ENCODE measurements around the gene KREMEN1. TPM values are rescaled to one million over a fixed set of nuclear protein-coding genes. Genes with fewer than 3 reads are reported as not detected.

The KREMEN1 gene
- total and polyA plus RNA-seq, 9 of the 15 experiments (the other 6 are each of a cell fraction or from before 2014, with no cell fraction given): 0.69 to 11.5 (median 4.3) TPM

DNA sequence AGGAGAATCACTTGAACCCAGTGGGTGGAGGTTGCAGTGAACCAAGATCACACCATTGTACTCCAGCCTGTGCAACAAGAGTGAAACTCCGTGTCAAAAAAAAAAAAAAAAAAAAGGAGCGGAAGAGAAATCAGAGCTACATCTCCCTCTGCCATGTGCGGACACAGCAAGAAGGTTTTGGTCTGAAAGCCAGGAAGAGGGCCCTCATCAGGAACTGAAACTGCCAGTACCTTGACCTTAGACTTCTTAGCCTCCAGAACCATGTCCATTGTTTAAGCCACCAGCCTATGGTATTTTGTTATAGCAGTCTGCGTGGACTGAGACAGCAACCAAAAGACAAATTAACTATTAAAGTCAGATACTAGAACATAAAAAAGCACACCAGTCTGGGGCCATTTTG, 41.6 kb downstream of the KREMEN1 start (continued):
- TF ChIP-seq, protein P1, sequence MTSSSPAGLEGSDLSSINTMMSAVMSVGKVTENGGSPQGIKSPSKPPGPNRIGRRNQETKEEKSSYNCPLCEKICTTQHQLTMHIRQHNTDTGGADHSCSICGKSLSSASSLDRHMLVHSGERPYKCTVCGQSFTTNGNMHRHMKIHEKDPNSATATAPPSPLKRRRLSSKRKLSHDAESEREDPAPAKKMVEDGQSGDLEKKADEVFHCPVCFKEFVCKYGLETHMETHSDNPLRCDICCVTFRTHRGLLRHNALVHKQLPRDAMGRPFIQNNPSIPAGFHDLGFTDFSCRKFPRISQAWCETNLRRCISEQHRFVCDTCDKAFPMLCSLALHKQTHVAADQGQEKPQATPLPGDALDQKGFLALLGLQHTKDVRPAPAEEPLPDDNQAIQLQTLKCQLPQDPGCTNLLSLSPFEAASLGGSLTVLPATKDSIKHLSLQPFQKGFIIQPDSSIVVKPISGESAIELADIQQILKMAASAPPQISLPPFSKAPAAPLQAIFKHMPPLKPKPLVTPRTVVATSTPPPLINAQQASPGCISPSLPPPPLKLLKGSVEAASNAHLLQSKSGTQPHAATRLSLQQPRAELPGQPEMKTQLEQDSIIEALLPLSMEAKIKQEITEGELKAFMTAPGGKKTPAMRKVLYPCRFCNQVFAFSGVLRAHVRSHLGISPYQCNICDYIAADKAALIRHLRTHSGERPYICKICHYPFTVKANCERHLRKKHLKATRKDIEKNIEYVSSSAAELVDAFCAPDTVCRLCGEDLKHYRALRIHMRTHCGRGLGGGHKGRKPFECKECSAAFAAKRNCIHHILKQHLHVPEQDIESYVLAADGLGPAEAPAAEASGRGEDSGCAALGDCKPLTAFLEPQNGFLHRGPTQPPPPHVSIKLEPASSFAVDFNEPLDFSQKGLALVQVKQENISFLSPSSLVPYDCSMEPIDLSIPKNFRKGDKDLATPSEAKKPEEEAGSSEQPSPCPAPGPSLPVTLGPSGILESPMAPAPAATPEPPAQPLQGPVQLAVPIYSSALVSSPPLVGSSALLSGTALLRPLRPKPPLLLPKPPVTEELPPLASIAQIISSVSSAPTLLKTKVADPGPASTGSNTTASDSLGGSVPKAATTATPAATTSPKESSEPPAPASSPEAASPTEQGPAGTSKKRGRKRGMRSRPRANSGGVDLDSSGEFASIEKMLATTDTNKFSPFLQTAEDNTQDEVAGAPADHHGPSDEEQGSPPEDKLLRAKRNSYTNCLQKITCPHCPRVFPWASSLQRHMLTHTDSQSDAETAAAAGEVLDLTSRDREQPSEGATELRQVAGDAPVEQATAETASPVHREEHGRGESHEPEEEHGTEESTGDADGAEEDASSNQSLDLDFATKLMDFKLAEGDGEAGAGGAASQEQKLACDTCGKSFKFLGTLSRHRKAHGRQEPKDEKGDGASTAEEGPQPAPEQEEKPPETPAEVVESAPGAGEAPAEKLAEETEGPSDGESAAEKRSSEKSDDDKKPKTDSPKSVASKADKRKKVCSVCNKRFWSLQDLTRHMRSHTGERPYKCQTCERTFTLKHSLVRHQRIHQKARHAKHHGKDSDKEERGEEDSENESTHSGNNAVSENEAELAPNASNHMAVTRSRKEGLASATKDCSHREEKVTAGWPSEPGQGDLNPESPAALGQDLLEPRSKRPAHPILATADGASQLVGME (CRISPR knock-in tag; IDR thresholded peaks at IDR 0.05): no peak

DNA sequence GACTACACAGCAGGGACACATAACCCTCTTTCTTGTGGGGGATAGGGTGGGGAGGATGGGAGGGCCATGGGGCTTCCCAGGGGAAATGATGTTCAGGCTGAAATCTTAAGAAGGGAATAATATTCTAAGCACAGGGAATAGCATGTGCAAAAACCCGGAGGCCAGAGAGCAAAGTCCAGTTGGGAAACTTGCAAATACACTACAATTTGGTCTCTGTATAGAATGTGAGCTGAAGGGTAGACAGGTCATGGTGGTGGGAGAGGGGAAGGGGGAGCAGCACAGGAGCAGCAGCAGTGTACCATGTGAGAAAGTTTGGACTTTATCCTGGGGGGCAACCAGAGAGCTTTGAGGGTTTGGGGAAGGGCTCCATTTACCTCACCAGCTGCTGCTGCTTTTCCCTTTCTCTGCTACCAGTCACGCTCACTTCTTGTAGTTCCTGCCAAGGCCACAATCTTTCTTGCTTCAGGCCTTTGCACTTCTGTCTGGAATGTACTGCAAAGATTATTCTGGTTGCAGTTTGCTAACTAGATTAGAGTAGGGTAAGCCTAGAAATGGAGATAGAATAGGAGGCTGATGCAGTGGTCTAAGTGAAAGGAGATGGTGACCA, 43.0 kb downstream of the KREMEN1 start:
- H3K9me1 ChIP-seq (ENCODE audit: control insufficient read depth, insufficient read depth, low read length): no peaks in the 10 kb centered on the region
- no peaks in the 10 kb centered on the region for H3K4me1 ChIP-seq (replicated peaks in 1 of 2; ENCODE audit: control insufficient read depth in 2 of 2, insufficient read depth in 2 of 2, low read length in 2 of 2)
- no peak overlapping the region for H3K4me2 ChIP-seq (ENCODE audit: insufficient read depth, low read length)
- no peaks in the 10 kb centered on the region for H3K27me3 ChIP-seq (ENCODE audit: control insufficient read depth in 2 of 2, insufficient read depth in 2 of 2, low read length in 2 of 2)
- no peaks in the 10 kb centered on the region for H4K20me1 ChIP-seq (replicated peaks; ENCODE audit: control insufficient read depth, insufficient read depth, low read length)
- FAIRE-seq: no peak
- in situ Hi-C loops (cut with MboI) (no loop called here), intact Hi-C loops (cut with micrococcal nuclease) (no loop called here)
- WGBS (ENCODE audit: insufficient coverage, low coverage, missing lambda C conversion rate): 50% methylated on average over 1 of the region's 2 CpGs
- ChIA-PET POLR2A (no interaction called here), CTCF (ENCODE audit: low intra/inter-chr PET ratio) (no interaction called here)
- no peak for DNase-seq (ENCODE audit: extremely low read depth in 1 of 4, low spot score in 3 of 4)
- no peak overlapping the region for H2AFZ ChIP-seq (ENCODE audit: low read depth, low read length)
- no peak for ATAC-seq
- BruUV-seq (replicated peaks): no TSS peak
- H3K9ac ChIP-seq (ENCODE audit: insufficient read depth in 1 of 2, low read depth in 2 of 2, low read length in 2 of 2): no peak overlapping the region
- no peaks in the 10 kb centered on the region for H3K9me3 ChIP-seq (replicated peaks; ENCODE audit: control insufficient read depth, insufficient read depth, low read depth, low read length)
- no peaks in the 10 kb centered on the region for H3K36me3 ChIP-seq (ENCODE audit: control insufficient read depth, insufficient read depth, low read length)
- no peaks in the 10 kb centered on the region for H3K79me2 ChIP-seq (ENCODE audit: control insufficient read depth, insufficient read depth, low read length)
- H3K27ac ChIP-seq (ENCODE audit: extremely low read depth, low read depth, low read length): no peak overlapping the region
- TF ChIP-seq ATF1 (CRISPR knock-in tag; IDR thresholded peaks at IDR 0.05) (no peak), ATF1 (tag; IDR thresholded peaks at IDR 0.05) (no peak), POLR3G (IDR thresholded peaks at IDR 0.05; ENCODE audit: extremely low read depth, insufficient read length, insufficient replicate concordance) (no peak)
- no peak overlapping the region for H3K4me3 ChIP-seq
